CD4-positive, alpha-beta T cell treated with Interleukin-4 for 4 hours (primary cell): Measurements from ENCODE around the gene GORASP2.

ENCODE experiments used
- DNase-seq: peaks from one replicate; pipeline ENCODE4 v3.0.0-alpha.2; 2020

GORASP2 gene

DNA sequence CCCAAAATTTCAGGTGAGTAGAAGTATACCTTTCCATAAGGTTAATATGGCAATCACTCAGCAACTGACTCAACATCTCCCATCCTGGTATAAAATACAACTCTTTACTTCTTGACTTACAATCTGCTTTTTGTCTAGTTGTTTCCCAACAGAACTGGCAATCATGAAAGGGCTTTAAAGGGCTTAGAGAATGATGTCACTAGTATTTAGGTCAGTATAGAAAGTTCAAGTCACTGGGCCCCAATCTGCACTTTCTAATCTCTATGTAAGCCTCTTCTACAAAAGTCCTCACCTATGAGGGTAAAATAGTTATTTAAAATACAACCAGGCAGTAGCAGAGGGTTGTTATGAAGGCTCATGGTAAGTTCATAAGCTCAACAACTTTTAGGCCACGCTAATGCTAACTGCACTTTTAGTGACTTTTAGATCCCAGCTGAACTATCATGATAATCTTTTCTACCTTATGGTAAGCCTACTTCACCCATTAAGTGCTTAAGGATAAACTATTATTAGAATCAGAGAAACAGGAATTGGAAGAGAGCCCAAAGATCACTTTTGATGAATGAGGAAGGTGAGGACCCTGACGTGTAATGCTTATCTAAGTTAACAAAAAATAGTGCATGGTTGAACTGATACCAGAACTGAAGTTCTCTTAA, 79.6 kb downstream of the GORASP2 start:
- no peak for DNase-seq

DNA sequence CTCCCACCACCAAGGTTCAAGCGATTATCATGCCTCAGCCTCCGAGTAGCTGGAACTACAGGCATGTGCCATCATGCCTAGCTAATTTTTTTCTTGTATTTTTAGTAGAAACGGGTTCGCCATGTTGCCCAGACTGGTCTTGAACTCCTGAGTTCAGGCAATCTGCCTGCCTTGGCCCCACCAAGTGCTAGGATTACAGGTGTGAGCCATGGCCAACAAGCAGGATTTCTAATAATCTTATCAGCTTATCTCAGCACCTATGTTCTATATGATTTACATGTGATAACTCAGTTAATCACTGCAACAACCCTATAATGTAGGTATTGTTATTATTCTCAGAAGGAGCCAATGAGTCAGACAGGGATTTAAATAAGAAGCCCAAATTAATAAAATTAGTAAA, 80.3 kb downstream of the GORASP2 start:
- no peak for DNase-seq

DNA sequence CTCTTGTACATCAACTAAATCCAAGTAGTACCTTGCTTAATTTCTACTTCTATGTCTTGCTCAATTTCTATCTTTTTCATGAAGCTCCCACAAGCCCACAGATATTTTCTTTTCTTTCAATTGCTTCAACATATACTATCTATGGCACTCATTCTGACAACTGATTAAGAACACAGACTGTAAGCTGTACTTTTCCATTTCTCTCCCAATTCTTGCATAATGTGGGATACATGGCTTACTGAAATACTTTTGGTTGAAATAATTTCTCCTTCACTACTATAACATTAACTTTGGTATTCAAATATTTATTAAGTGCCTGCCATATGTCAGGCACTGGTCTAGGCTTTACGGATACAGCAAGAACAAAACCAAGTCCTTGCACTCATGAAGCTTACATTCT, 84.8 kb downstream of the GORASP2 start:
- no peak for DNase-seq

DNA sequence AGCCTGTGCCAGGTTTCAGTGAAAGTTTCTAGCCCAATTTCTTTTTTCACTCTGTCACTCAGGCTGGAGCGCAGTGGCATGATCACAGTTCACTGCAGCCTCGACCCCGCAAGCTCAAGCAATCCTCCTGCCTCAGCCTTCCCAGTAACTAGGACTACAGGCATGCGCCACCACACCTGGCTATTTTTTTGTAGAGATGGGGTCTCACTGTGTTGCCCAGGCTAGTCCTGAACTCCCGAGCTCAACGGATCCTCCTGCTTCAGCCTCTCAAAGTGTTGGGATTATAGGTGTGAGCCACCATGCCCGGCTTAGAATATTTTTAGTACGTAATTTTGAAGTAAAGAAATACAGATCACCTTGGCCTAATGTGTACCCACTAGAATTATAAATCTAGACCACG, 87.1 kb downstream of the GORASP2 start:
- no peak for DNase-seq
